Activated CD8-positive, alpha-beta memory T cell treated with anti-CD3 and anti-CD28 coated beads for 48 hours (primary cell): Measurements from ENCODE around the gene ARHGEF19.

Source experiments
- DNase-seq, 3 experiments: peaks; one replicate each; pipeline ENCODE4 v3.0.0-alpha.2; 2020; ENCODE audit warnings: low read depth in 2 of 3, low spot score in 2 of 3

The ARHGEF19 gene

DNA sequence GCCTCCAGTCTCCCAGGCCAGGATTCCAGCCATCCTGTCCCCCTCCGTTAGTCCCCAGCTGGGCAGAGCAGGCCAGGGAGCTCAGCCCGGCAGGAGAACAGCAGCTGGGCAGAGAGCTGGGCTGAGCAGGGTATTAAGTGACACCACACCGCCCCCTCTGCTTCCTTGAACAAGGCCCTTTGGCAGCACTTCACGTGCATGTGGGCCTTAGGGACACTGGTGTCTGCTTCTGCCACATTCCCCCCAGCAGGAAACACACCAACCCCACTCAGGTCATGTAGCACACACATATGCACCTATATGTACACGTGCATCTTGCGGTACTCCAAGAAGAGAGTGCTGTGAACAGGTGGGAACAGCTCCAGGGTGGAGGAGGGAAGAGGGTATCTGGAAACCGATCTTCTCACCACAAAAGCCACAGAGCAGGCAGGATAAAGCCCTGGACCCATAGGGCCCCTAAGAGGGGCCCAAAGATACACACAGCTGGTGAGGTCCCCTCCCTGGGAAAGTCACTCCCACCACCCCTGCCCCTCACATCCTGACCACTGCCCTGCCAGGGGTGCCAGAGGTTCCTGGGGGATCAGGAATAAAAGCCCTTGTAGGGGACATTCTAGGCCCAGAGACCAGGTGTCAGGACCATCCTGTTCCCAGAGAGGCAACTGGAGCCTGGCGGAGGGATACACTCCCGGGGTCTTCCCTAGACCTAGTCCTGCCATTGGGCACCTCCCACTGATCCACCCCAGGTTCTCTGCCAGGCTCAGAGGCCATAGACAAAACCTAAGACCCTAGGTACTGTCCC lies 61.1 kb downstream of the ARHGEF19 start:
- no peak for DNase-seq

DNA sequence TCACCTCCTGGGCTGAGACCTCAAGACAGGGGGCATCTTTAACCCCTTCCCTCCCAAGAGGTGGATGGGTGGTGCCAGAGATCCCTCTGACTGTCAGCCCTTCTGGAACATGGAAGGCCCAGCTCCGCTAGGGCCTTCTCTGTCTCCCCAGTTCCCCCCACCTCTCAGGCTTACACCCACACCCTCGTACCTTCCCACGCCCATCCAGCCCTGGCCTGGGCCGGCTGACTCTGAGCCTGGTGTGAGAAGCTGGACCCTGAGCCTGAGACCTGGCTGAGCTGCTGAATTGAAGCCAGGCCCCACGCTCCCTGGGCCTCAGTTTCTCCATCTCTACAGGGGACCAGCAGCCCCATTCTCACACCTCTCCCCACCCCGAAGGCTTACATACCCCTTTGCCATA lies 61.9 kb downstream of the ARHGEF19 start:
- no peak for DNase-seq

- DNase-seq: no peak
Measured at GRCh38 chr1:16149702-16150488, 62.6 kb downstream of the ARHGEF19 start.

DNA sequence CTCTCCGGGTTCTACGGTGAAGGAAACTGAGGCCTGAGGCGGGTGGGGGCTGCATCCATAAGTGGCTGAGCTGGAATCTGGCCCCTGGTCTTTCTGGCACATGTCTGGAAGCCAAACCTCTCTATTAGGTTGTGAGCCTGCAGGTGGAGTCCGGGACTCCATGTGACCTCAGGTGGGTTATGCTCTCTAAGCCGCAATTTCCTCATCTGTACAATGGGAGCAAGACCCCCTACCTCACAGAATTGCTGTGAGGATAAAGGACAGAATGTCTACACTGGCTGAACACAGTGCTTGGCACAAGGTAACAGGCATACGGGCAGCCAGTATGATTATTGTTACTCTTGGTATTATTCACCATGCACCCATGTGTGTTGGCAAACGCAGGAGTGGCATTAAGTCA lies 63.3 kb downstream of the ARHGEF19 start:
- DNase-seq: no peak

DNA sequence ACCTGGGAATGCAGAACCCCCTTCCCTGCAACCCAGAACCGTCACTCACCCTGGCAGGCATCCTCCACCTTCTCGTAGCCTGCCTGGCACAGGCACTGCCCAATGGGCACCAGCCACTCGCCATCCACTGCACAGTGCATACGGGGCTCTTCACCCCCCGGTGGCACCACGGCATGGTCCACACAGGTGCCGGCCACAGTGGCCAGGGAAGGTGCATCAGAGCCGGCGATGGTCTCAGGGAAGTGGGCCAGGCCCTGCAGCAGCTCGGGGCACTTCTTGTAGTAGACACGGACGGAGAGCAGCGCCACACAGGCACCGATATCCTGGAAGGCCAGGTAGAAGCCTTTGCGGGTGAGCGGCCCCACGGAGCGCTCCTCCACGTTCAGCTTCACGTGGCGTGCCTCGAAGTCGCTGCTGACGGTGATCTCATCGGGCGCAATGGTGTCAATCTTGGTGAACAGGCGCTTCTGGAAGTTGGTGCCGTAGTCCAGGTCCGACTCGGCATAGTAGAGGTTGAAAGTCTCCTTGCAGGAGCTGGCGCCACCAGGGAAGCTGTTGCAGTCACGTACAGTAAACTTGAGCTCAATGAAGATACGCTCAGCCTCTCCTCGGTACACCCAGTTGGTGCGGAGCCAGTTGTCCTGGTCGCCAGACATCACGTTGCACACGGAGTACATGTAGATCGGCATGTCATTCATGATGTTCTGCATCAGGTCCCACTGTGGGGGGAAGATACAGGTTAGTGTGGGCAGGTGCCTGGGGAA lies 63.9 kb downstream of the ARHGEF19 start:
- DNase-seq: no peak
